Subcutaneous abdominal adipose tissue (tissue), 5 donors: ENCODE results near the gene HARBI1.

Experiments
- H3K27ac ChIP-seq: one replicate; pipeline ENCODE4 v1.7.0; 2013; ENCODE audit warnings: low read depth, mild to moderate bottlenecking, inconsistent platforms, low read length, moderate library complexity
- H3K27me3 ChIP-seq, 5 donors: one replicate each; pipeline ENCODE4 v1.7.0; 2013; ENCODE audit warnings: low read length in 5 of 5, inconsistent platforms in 1 of 5; ENCODE audit not compliant: control insufficient read depth in 5 of 5, insufficient read depth in 4 of 5
- H3K36me3 ChIP-seq, 5 donors: one replicate each; pipeline ENCODE4 v1.7.0; 2013; ENCODE audit warnings: low read length in 5 of 5; ENCODE audit not compliant: control insufficient read depth in 5 of 5, insufficient read depth in 5 of 5
- H3K4me1 ChIP-seq, 5 donors: one replicate each; pipeline ENCODE4 v1.7.0; 2013; ENCODE audit warnings: low read length in 5 of 5, mild to moderate bottlenecking in 3 of 5, moderate library complexity in 1 of 5; ENCODE audit not compliant: control insufficient read depth in 5 of 5, insufficient read depth in 5 of 5
- H3K4me3 ChIP-seq, 5 donors: one replicate each; pipeline ENCODE4 v1.7.0; 2013; ENCODE audit warnings: low read length in 5 of 5, low read depth in 1 of 5
- H3K9ac ChIP-seq, 5 donors: one replicate each; pipeline ENCODE4 v1.7.0; 2013; ENCODE audit warnings: low read length in 5 of 5, mild to moderate bottlenecking in 4 of 5, moderate library complexity in 3 of 5
- H3K9me3 ChIP-seq, 5 donors: one replicate each; pipeline ENCODE4 v1.7.0; 2013; ENCODE audit warnings: low read length in 5 of 5; ENCODE audit not compliant: control insufficient read depth in 5 of 5
- donor health status: healthy.
- donor health status: healthy.
- donor health status: healthy.
- donor health status: healthy.
- donor health status: healthy.

HARBI1 gene

GRCh38 chr11:46637546-46637945, 20.5 kb upstream of the HARBI1 start:
- Histone ChIP-seq H3K9me3 (no peaks in the 10 kb centered on the region), H3K4me3 (no peak overlapping the region), H3K27ac (no peak overlapping the region)

GRCh38 chr11:46635557-46636139, 18.6 kb upstream of the HARBI1 start:
- Histone ChIP-seq H3K27me3 (no peaks in the 10 kb centered on the region), H3K9ac (no peak overlapping the region), H3K4me3 (no peak overlapping the region), H3K36me3 (peaks cover 6 to 30% (median 18%) of the 10 kb centered on the region in 5 donors), H3K9me3 (no peaks in the 10 kb centered on the region), H3K4me1 (peaks cover 0 to 12% (median 6%) of the 10 kb centered on the region in 5 donors), H3K27ac (no peak overlapping the region)

More at GRCh38 chr11:46637546-46637945, 20.5 kb upstream of the HARBI1 start:
- peaks cover 2 to 13% (median 9%) of the 10 kb centered on the region in 5 donors for H3K36me3 ChIP-seq
- H3K9ac ChIP-seq, result no peak overlapping the region
- peaks cover 0 to 12% (median 6%) of the 10 kb centered on the region in 5 donors for H3K4me1 ChIP-seq
- no peaks in the 10 kb centered on the region for H3K27me3 ChIP-seq

- Histone ChIP-seq H3K4me3 (no peak overlapping the region), H3K9ac (no peak overlapping the region), H3K9me3 (no peaks in the 10 kb centered on the region), H3K4me1 (peaks cover 0 to 15% (median 6%) of the 10 kb centered on the region in 5 donors), H3K36me3 (peaks cover 6 to 39% (median 24%) of the 10 kb centered on the region in 5 donors), H3K27ac (no peak overlapping the region), H3K27me3 (no peaks in the 10 kb centered on the region)
These were observed 16.5 kb upstream of the HARBI1 start for GRCh38 chr11:46633291-46634217.

- H3K4me1 ChIP-seq, result peaks cover 0 to 15% (median 6%) of the 10 kb centered on the region in 5 donors
- peak overlapping the region in 1 of 5 donors; percentile 7 for H3K9ac ChIP-seq
- no peak overlapping the region for H3K4me3 ChIP-seq
- no peaks in the 10 kb centered on the region for H3K9me3 ChIP-seq
- no peak overlapping the region for H3K27ac ChIP-seq
- H3K36me3 ChIP-seq, result peaks cover 3 to 39% (median 22%) of the 10 kb centered on the region in 5 donors
- no peaks in the 10 kb centered on the region for H3K27me3 ChIP-seq
These were observed 15.5 kb upstream of the HARBI1 start for GRCh38 chr11:46632502-46632901.

- Histone ChIP-seq H3K36me3 (peaks cover 3 to 39% (median 22%) of the 10 kb centered on the region in 5 donors), H3K9ac (no peak overlapping the region), H3K27me3 (no peaks in the 10 kb centered on the region), H3K9me3 (no peaks in the 10 kb centered on the region), H3K27ac (no peak overlapping the region), H3K4me3 (no peak overlapping the region), H3K4me1 (peaks cover 0 to 15% (median 6%) of the 10 kb centered on the region in 5 donors)
These were observed 14.6 kb upstream of the HARBI1 start for GRCh38 chr11:46631676-46632075.

GRCh38 chr11:46630237-46630636, 13.2 kb upstream of the HARBI1 start:
- no peak overlapping the region for H3K9ac ChIP-seq
- H3K27ac ChIP-seq, result no peak overlapping the region
- no peaks in the 10 kb centered on the region for H3K27me3 ChIP-seq
- no peaks in the 10 kb centered on the region for H3K9me3 ChIP-seq
- H3K36me3 ChIP-seq, result peaks cover 8 to 45% (median 31%) of the 10 kb centered on the region in 5 donors
- H3K4me3 ChIP-seq, result no peak overlapping the region
- peaks cover 0 to 6% (median 0%) of the 10 kb centered on the region in 5 donors for H3K4me1 ChIP-seq

GRCh38 chr11:46628961-46629360, 11.9 kb upstream of the HARBI1 start:
- Histone ChIP-seq H3K27ac (no peak overlapping the region), H3K36me3 (peaks cover 8 to 53% (median 35%) of the 10 kb centered on the region in 5 donors), H3K4me1 (peaks cover 0 to 3% (median 0%) of the 10 kb centered on the region in 5 donors), H3K9ac (no peak overlapping the region), H3K27me3 (no peaks in the 10 kb centered on the region), H3K4me3 (no peak overlapping the region), H3K9me3 (no peaks in the 10 kb centered on the region)

- Histone ChIP-seq H3K9ac (no peak overlapping the region), H3K4me3 (no peak overlapping the region), H3K9me3 (no peaks in the 10 kb centered on the region), H3K4me1 (peaks cover 0 to 3% (median 0%) of the 10 kb centered on the region in 5 donors), H3K27ac (no peak overlapping the region), H3K27me3 (no peaks in the 10 kb centered on the region), H3K36me3 (peaks cover 10 to 49% (median 28%) of the 10 kb centered on the region in 5 donors)
These were observed 8.4 kb upstream of the HARBI1 start for GRCh38 chr11:46625406-46625805.

- Histone ChIP-seq H3K27me3 (no peaks in the 10 kb centered on the region), H3K27ac (no peak overlapping the region)
These were observed 1.8 kb upstream of the HARBI1 start for GRCh38 chr11:46618837-46619236.

GRCh38 chr11:46617972-46618314, 916 bp upstream of the HARBI1 start:
- H3K9ac ChIP-seq, result peak overlapping the region in 4 of 5 donors; percentile 86 to 99 (median 91)
- peak overlapping the region; percentile 95 for H3K27ac ChIP-seq
- H3K27me3 ChIP-seq, result no peaks in the 10 kb centered on the region
- H3K36me3 ChIP-seq, result peaks cover 4 to 21% (median 8%) of the 10 kb centered on the region in 5 donors
- no peaks in the 10 kb centered on the region for H3K9me3 ChIP-seq
- peaks cover 2 to 31% (median 23%) of the 10 kb centered on the region in 5 donors for H3K4me1 ChIP-seq
- H3K4me3 ChIP-seq, result peak overlapping the region; percentile 93 to 100 (median 96)

More at GRCh38 chr11:46618837-46619236, 1.8 kb upstream of the HARBI1 start:
- Histone ChIP-seq H3K9me3 (no peaks in the 10 kb centered on the region), H3K4me1 (peaks cover 2 to 31% (median 23%) of the 10 kb centered on the region in 5 donors), H3K36me3 (peaks cover 4 to 23% (median 8%) of the 10 kb centered on the region in 5 donors), H3K4me3 (no peak overlapping the region), H3K9ac (peak overlapping the region in 3 of 5 donors; percentile 43 to 99 (median 96))
